DOHH2 (cell line): Measurements from ENCODE around the gene SCN3B.

Source experiments
- EZH2phosphoT487 ChIP-seq: fragments of 200-600 bp; sonication (generic); IDR thresholded peaks from 2 replicates; pipeline ENCODE4 v1.6.1; 2017; ENCODE audit warnings: borderline replicate concordance, mild to moderate bottlenecking, antibody characterized with exemption, low read length, moderate library complexity, mixed read lengths
- TF ChIP-seq, protein P1 (sequence below): fragments of 200-600 bp; sonication (generic); IDR thresholded peaks from one replicate; pipeline ENCODE4 v1.5.1; 2014; ENCODE audit warnings: antibody characterized with exemption, mild to moderate bottlenecking, low read depth, low read length; ENCODE audit not compliant: poor library complexity, severe bottlenecking

DNA sequence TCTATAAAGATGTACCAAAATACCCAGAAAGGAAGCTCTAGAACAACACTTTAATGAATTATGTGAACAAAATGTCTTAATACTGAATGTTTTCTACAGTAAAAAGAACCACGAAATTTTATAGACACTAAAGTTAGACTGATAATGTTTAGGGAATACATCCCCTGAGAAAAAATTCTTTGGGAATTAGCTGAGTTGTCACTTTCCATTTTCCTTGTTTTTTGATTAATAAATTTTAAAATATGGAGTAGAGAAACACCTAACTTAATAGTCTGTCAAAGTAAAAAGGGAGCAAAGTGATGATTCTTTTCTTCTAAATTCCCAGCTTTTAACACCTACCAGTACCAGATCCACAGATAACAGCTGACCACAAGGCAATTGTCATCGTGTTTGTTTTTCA lies 23.1 kb upstream of the SCN3B start:
- TF ChIP-seq, protein P1, sequence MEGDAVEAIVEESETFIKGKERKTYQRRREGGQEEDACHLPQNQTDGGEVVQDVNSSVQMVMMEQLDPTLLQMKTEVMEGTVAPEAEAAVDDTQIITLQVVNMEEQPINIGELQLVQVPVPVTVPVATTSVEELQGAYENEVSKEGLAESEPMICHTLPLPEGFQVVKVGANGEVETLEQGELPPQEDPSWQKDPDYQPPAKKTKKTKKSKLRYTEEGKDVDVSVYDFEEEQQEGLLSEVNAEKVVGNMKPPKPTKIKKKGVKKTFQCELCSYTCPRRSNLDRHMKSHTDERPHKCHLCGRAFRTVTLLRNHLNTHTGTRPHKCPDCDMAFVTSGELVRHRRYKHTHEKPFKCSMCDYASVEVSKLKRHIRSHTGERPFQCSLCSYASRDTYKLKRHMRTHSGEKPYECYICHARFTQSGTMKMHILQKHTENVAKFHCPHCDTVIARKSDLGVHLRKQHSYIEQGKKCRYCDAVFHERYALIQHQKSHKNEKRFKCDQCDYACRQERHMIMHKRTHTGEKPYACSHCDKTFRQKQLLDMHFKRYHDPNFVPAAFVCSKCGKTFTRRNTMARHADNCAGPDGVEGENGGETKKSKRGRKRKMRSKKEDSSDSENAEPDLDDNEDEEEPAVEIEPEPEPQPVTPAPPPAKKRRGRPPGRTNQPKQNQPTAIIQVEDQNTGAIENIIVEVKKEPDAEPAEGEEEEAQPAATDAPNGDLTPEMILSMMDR = no peak
- no peak for TF ChIP-seq EZH2phosphoT487
